Activated T-helper 1 cell treated with anti-CD3 and anti-CD28 coated beads, Interleukin-12 subunit alpha, Interleukin-12 subunit beta, Interleukin-2, Interleukin-4 antibody, amounts not matched to agents 30 ng/mL and 10 ng/mL and 1 ng/mL, durations not matched to agents 14 hours and 24 hours and 36 hours (primary cell): ENCODE measurements around the gene CYREN. TPM values are rescaled to one million over a fixed set of nuclear protein-coding genes. Genes with fewer than 3 reads are reported as not detected.
"Not testable (repeated sequence)": the region's sequence is repeated elsewhere in the genome, so short reads cannot be mapped to it uniquely, and the experiment has no call there.

Experiments used
- DNase-seq: peaks from one replicate; pipeline ENCODE4 v3.0.0; 2021; ENCODE audit warnings: low spot score
- H3K27ac Mint-ChIP-seq: one replicate; pipeline ENCODE4 v1.8.0; 2021; ENCODE audit warnings: mild to moderate bottlenecking, mixed read lengths
- H3K27me3 Mint-ChIP-seq: one replicate; pipeline ENCODE4 v1.8.0; 2022; ENCODE audit warnings: mild to moderate bottlenecking, moderate library complexity, mixed read lengths; ENCODE audit not compliant: insufficient read depth
- H3K36me3 Mint-ChIP-seq: one replicate; pipeline ENCODE4 v1.8.0; 2021; ENCODE audit warnings: low read depth, mixed read lengths
- H3K4me1 Mint-ChIP-seq: one replicate; pipeline ENCODE4 v1.8.0; 2021; ENCODE audit warnings: low read depth, mixed read lengths
- H3K4me3 Mint-ChIP-seq: one replicate; pipeline ENCODE4 v1.8.0; 2021; ENCODE audit warnings: mild to moderate bottlenecking, moderate library complexity, mixed read lengths
- H3K9me3 Mint-ChIP-seq: one replicate; pipeline ENCODE4 v1.8.0; 2021; ENCODE audit warnings: mixed read lengths
- intact Hi-C: fragments of 100-400 bp; cut with micrococcal nuclease; formaldehyde crosslinking; loops from one replicate; pipeline ENCODE4 v1.15.1; 2024
- total RNA-seq: library from RNA; stranded (reverse); gene quantifications from 2 replicates; pipeline ENCODE4 v1.2.3, GENCODE V29; 2022

Gene CYREN, protein sequence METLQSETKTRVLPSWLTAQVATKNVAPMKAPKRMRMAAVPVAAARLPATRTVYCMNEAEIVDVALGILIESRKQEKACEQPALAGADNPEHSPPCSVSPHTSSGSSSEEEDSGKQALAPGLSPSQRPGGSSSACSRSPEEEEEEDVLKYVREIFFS
- total RNA-seq = 58.8 and 58.9 TPM in 2 replicates

- Mint-ChIP-seq H3K27me3 (no peaks in the 10 kb centered on the region), H3K4me1 (peaks cover 38% of the 10 kb centered on the region), H3K4me3 (peak within 1 kb of the TSS; percentile 95), H3K36me3 (peaks cover 27% of the 10 kb centered on the region), H3K27ac (peak within 1 kb of the TSS; percentile 96), H3K9me3 (no peaks in the 10 kb centered on the region)
- DNase-seq = peak; percentile 84
- intact Hi-C loops = loop anchor here (1.0 to 10.0 kb wide), 10 partner anchors 22 to 712 kb away; partner anchors contain the start of genes AGBL3, AKR1B1, BPGM and CNOT4
Observed at GRCh38 chr7:135170274-135170997, at the start of gene CYREN. Gene CYREN (minus strand): TSS chr7:135170707. CDS start chr7:135168922, 1,785 bp downstream.

- Mint-ChIP-seq H3K4me3 (no peak overlapping the region), H3K4me1 (no peaks in the 10 kb centered on the region), H3K36me3 (no peaks in the 10 kb centered on the region), H3K9me3 (no peaks in the 10 kb centered on the region), H3K27me3 (peaks cover 3% of the 10 kb centered on the region), H3K27ac (no peak overlapping the region)
- intact Hi-C loops = loop anchor here (10.0 kb wide), 1 partner anchor 353 kb away; no protein-coding TSS in a partner anchor
- DNase-seq = no peak
Observed at GRCh38 chr7:135217645-135218509, 47.4 kb upstream of the CYREN start.

DNA sequence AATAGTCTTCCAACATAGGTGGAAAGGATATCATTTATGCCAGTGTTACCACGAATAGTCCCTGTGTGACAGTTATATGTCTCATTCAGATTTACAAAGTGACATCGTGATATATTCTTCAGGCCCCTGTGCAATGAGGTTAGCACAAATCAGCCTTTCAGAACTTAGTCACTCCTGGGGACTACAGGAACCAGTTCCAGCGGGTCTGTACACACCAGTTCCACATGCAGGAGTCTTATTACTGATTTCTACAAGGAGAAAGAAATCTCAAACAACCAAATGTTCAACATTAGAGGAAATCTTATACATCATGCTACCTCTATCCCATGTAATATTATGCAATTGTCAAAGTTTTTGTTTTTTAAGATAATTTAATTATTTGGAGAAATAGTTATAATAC, 45.2 kb upstream of the CYREN start:
- Mint-ChIP-seq H3K9me3 (no peaks in the 10 kb centered on the region), H3K4me3 (no peak overlapping the region), H3K36me3 (no peaks in the 10 kb centered on the region), H3K4me1 (peaks cover 7% of the 10 kb centered on the region), H3K27me3 (peaks cover 3% of the 10 kb centered on the region), H3K27ac (no peak overlapping the region)
- no peak for DNase-seq
- intact Hi-C loops = loop anchor here (10.0 kb wide), 1 partner anchor 351 kb away; no protein-coding TSS in a partner anchor

DNA sequence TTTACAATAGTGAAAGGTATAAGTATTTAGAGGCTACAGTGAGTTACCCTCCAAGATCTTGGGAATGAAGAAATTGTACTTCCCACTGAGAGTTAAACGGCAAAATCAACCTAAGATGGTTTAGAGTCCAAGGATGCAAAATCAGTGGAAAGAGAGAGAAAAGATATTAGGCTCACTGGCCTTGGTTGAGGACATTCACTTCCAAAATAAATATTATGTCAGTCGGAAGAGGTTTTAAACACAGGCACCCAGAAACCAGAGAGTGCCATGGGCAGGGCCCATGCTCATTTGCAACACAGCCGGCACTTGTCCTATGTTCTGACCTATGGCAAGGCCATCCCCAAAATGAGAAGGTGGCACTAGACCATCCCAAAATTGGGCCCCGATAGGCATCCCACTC, 44.7 kb upstream of the CYREN start:
- Mint-ChIP-seq H3K27me3 (peaks cover 3% of the 10 kb centered on the region), H3K27ac (no peak overlapping the region), H3K4me3 (no peak overlapping the region), H3K4me1 (peaks cover 12% of the 10 kb centered on the region), H3K9me3 (no peaks in the 10 kb centered on the region), H3K36me3 (no peaks in the 10 kb centered on the region)
- intact Hi-C loops = loop anchor here (10.0 kb wide), 1 partner anchor 350 kb away; no protein-coding TSS in a partner anchor
- no peak for DNase-seq

GRCh38 chr7:135213831-135214230, 43.3 kb upstream of the CYREN start:
- Mint-ChIP-seq H3K9me3 (no peaks in the 10 kb centered on the region), H3K4me1 (peaks cover 25% of the 10 kb centered on the region), H3K4me3 (no peak overlapping the region), H3K27ac (no peak overlapping the region), H3K27me3 (peaks cover 3% of the 10 kb centered on the region), H3K36me3 (peaks cover under 1% of the 10 kb centered on the region)
- intact Hi-C loops = loop anchor here (5.0 to 10.0 kb wide), 2 partner anchors 349 to 757 kb away; partner anchors contain the start of gene AKR1B1
- DNase-seq = no peak

GRCh38 chr7:135211946-135212685, 41.6 kb upstream of the CYREN start:
- intact Hi-C loops = loop anchor here (1.0 to 10.0 kb wide), 12 partner anchors 13 to 895 kb away; partner anchors contain the start of genes AGBL3, AKR1B1, BPGM and CNOT4
- Mint-ChIP-seq H3K4me1 (peaks cover 43% of the 10 kb centered on the region), H3K36me3 (peaks cover 10% of the 10 kb centered on the region), H3K27ac (peak overlapping the region; percentile 48), H3K4me3 (peak overlapping the region; percentile 96)
- not testable (repeated sequence) for H3K9me3 Mint-ChIP-seq, DNase-seq, H3K27me3 Mint-ChIP-seq

DNA sequence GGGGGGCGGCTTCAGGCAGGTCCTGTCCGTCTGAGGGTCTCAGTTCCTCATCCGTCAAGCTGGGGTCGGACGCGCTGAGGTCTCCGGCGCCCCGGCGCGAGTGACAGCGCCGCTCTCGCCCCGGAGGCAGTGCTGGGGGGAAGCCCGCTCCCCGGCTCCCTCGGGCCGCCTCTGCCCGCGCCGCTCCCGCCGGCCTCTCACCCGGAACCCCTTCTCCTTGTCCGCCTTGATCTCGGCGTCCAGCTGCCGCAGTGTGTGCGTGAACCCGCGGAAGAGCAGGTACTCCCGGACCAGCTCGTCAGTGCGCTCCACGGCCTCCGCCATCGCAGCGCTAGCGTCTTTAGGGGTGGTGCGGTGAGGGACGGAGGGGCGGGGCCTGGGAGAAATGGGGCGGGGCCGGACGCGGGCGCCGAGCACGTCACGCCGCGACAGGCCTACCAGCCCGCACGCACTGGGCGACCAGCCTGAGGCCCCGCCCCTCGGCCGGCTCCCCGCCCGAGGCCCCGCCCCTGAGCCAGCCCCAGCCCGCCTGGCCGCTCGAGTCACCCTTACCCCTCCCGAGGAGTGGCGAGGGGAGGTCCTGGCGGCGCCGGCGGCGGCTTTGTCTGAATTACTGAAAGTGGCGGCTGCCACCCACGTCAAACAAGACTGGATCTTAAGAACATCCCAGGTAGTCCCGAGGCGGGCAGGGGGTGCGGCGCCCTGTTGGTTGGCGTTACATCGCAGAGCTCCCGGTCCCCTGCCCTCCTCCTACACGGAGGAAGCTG, 40.9 kb upstream of the CYREN start, which contains the start of gene WDR91:
Gene WDR91 (minus strand): TSS at position 348 of the 767 bp plus-strand sequence. CDS start 24 bp downstream, at position 324.
- peaks cover 47% of the 10 kb centered on the region for H3K4me1 Mint-ChIP-seq
- H3K27ac Mint-ChIP-seq = peak within 1 kb of the TSS; percentile 98
- no peaks in the 10 kb centered on the region for H3K9me3 Mint-ChIP-seq
- H3K4me3 Mint-ChIP-seq = peak within 1 kb of the TSS; percentile 96
- intact Hi-C loops = loop anchor here (1.0 to 10.0 kb wide), 12 partner anchors 12 to 895 kb away; partner anchors contain the start of genes AGBL3, AKR1B1, BPGM and CNOT4
- peak; percentile 86 for DNase-seq
- no peaks in the 10 kb centered on the region for H3K27me3 Mint-ChIP-seq
- peaks cover 13% of the 10 kb centered on the region for H3K36me3 Mint-ChIP-seq

GRCh38 chr7:135210888-135211178, 40.3 kb upstream of the CYREN start:
- no peak for DNase-seq
- intact Hi-C loops = loop anchor here (1.0 to 10.0 kb wide), 12 partner anchors 12 to 894 kb away; partner anchors contain the start of genes AGBL3, AKR1B1, BPGM and CNOT4
- H3K4me1 Mint-ChIP-seq = peaks cover 50% of the 10 kb centered on the region
- no peaks in the 10 kb centered on the region for H3K27me3 Mint-ChIP-seq
- H3K9me3 Mint-ChIP-seq = no peaks in the 10 kb centered on the region
- H3K4me3 Mint-ChIP-seq = peak overlapping the region; percentile 96
- peaks cover 18% of the 10 kb centered on the region for H3K36me3 Mint-ChIP-seq
- H3K27ac Mint-ChIP-seq = peak overlapping the region; percentile 87

DNA sequence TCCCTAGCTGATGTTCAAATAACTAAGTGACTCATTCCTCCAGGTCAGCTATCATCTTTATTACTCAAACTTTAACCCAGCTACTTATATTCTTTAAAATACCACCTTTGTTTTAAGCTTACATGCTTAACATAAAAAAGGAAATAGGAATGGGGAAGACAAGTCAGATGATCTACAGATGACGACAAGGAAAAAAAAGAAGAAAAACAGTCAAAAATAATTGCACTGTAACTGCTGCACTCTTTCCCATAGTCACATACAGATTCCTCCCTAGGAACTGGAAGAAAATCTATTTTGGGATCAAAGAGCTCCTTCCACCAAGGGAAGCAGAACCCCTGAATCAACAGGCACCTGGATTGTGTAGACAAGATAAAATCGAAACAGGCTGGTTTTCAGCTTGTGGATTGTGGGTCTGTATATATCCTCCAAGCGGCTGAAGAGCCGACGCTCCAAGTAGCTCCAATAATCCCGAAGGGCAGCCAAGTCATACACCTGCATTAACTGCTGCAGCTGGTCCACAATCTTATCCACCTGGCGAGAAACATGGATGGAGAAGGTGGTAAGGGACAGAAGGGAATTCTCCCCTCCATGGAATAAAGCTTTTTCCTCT, 38.8 kb upstream of the CYREN start:
- H3K36me3 Mint-ChIP-seq = peaks cover 25% of the 10 kb centered on the region
- DNase-seq = no peak
- no peaks in the 10 kb centered on the region for H3K9me3 Mint-ChIP-seq
- intact Hi-C loops = no loop called here
- H3K4me3 Mint-ChIP-seq = peak overlapping the region; percentile 26
- H3K4me1 Mint-ChIP-seq = peaks cover 55% of the 10 kb centered on the region
- H3K27me3 Mint-ChIP-seq = no peaks in the 10 kb centered on the region
- no peak overlapping the region for H3K27ac Mint-ChIP-seq

GRCh38 chr7:135208102-135208793, 37.7 kb upstream of the CYREN start:
- peak overlapping the region; percentile 42 for H3K27ac Mint-ChIP-seq
- peaks cover 63% of the 10 kb centered on the region for H3K4me1 Mint-ChIP-seq
- peak overlapping the region; percentile 22 for H3K4me3 Mint-ChIP-seq
- peaks cover 35% of the 10 kb centered on the region for H3K36me3 Mint-ChIP-seq
- H3K27me3 Mint-ChIP-seq = no peaks in the 10 kb centered on the region
- intact Hi-C loops = no loop called here
- H3K9me3 Mint-ChIP-seq = no peaks in the 10 kb centered on the region
- no peak for DNase-seq
